LHCN-M2 (cell line): ENCODE results near the gene GNAZ. TPM values are rescaled to one million over a fixed set of nuclear protein-coding genes. Genes with fewer than 3 reads are reported as not detected.

ENCODE experiments used
- DNase-seq: peaks from one replicate; pipeline ENCODE4 v3.0.0-alpha.2; 2012; ENCODE audit warnings: low read depth
- total RNA-seq: library from RNA; depleted of rRNA; stranded (reverse); fragments of >200 nt; gene quantifications from 2 replicates; pipeline ENCODE4 v1.2.3, GENCODE V29; 2014

Gene GNAZ
- total RNA-seq, 1 experiment from 2014 or later: 9.6 TPM

DNA sequence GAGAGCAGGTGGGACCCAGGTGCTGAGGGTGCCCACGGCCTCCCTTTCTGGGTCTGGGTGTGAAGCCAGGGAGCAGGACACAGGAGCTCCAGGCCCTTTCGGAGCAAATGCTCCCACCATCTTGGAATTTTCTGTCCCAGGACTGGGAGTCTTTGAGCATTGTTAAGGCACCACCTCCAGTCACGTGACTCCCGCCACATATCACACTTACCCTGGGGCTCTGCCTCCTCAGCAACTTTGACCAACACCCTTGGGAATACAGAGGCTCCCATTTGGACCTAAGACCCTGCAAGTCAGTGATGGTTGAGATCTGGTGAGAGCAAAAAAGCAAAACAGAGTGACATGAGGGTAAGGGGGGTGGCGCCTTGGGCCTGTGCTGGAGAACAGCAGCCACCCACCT is 35.6 kb downstream of the GNAZ start:
- no peak for DNase-seq

DNA sequence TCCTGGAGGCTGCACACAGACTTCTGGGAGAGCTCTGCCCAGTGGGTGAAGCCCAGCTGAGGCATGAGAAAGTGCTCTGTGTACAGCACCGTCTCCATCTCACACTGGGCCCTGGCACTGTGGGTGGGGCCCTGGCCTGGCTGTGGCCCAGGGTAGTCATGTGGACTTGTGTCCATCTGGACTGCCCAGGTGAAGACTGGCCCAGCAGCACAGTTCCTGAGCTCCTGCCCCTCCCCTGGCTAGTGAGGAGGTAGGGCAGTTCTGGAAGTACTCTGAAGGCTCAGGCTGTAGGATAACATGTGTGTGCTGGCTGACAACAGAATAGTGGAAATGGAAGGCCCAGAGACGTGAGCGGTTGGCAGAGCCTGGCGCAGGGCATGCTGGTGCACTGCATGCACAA is 36.0 kb downstream of the GNAZ start:
- no peak for DNase-seq

DNA sequence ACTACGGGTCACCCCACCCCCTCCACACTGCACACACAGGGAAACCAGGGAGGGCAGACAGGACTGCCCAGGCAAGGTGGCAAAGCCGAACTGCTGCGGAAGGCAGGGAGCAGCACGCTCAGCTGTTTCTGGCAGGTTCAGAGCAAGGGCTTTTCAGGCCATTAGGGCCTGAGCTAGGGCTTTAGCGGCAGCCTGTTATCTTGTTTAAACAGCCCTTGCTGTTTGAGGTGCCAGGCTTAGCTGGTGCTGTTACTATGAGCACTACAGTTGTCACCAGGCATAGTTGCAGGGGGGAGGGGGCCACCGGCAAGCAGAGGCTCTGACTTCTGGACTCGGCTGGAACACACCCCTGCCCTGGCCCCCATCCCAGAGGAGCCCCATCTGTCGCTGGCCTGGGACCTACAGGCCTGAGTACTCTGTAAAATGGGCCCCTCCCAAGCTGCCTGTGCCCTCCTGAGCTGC is 36.6 kb downstream of the GNAZ start:
- DNase-seq: no peak

GRCh38 chr22:23107487-23108248 is 37.3 kb downstream of the GNAZ start:
- DNase-seq: no peak

DNA sequence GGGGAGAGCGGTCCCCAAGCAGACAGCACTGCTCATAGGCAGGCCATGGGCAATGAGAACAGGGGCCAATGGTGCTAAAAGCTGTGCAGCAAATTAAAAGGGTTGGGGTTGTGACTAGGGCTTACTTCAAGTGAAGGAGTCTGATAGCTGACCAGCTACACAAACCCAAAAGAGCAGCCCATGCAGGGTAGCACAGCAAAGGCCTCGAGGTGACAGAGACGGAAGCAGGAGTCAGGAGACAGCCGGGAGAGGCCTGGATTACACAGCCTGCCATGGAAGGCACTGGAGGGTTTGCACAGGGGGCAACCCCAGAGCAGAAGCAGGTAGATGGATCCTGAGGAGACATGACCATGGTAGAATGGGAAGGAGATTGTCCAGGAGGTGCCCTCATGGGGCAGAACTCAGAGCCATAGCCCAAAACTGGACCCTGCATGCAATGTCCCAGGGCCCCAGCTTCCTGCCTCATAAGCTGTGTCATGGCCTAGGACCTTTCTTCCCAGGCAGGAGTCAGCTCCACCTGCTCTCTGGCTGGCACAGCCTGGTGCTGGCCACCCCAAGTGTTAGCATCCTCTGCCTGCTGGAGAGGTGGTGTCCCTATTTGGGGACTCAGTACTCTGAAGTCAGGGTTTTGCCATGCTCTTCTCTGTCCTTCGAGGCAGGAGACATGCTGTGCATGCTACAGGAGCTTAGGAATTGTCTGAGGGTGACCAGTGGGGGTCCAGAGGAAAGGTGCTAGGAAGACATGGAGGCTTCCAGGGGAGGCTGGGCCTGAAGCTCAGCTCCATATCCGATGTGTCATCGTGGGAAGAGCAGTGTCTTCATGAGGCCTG is 38.1 kb downstream of the GNAZ start:
- DNase-seq: no peak

GRCh38 chr22:23109079-23109347 is 38.7 kb downstream of the GNAZ start:
- no peak for DNase-seq

GRCh38 chr22:23109441-23109978 is 39.2 kb downstream of the GNAZ start:
- peak; percentile 49 for DNase-seq

DNA sequence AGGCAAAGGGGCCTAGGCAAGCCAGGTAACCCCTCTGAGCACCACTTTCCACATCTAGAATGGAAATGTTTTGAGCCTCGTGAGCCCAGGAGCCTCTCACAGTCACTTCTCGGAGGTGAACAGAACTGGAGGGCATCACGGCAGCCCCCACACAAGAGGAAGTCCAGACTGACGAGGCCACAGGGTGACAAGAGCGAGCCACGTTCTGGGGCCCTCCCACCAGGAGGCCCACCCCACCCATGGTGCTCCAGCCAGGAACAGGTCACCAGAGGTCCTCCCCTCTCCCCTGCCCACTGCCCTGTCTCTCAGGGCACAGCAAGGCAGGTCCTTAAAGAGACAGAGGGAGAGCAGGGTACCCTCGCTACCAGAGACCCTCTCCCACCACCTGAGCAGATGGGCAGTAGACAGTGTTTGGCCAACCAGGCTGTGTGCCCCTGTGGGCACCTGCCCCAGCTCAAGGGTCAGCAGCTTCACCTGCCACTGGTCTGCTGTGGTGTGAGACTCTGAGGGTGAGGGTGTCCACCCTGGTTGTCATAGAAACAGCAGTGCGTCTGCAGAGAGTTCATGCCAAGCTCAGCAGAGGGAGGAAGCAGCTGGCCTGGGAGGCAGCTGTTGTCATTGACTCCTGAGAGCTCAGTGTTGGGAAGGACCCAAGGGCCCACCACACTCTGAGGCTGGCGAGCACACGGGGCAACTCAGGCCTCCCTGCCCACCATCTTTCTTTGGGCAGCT is 40.0 kb downstream of the GNAZ start:
- peak; percentile 97 for DNase-seq

- DNase-seq: no peak
These were observed 40.7 kb downstream of the GNAZ start for GRCh38 chr22:23110922-23111527.

- no peak for DNase-seq
These were observed 42.2 kb downstream of the GNAZ start for GRCh38 chr22:23112472-23113012.

DNA sequence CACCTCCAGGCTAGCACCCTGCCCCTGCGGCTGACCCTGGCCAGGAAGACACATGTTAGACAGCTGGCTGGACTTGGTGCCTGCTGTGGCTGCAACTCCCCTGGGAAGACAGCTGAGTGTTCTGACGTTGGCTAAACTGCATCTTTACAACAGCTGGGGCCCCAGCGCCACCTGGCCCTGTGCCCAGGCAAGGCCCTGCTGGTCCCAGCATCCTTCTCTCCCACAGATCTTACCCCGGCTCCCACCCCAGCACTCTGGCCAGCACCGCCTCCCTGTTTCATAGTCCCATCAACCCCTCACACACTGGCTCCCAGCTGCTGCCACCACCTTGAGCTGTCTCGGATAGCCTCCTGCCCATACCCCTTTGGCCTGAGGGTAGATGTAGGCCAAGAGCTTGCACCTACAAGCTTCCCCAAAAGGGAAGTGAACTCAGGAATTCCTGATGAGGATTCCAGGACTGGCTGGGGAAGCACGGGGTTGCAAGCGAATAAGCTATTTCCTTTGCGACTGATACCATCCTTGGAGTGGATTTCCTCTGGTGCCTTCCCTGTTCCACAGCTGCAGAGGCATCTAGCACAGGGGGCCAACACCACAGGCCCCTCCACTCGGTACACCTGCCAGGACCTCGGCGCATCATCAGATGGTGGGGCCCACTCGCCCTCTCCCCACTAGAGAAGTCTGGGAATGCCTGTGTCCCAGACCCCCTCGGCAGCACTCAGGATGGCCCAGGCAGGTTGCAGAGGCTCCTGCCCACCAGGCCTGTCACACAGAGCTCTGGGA is 42.9 kb downstream of the GNAZ start:
- peak; percentile 98 for DNase-seq

DNA sequence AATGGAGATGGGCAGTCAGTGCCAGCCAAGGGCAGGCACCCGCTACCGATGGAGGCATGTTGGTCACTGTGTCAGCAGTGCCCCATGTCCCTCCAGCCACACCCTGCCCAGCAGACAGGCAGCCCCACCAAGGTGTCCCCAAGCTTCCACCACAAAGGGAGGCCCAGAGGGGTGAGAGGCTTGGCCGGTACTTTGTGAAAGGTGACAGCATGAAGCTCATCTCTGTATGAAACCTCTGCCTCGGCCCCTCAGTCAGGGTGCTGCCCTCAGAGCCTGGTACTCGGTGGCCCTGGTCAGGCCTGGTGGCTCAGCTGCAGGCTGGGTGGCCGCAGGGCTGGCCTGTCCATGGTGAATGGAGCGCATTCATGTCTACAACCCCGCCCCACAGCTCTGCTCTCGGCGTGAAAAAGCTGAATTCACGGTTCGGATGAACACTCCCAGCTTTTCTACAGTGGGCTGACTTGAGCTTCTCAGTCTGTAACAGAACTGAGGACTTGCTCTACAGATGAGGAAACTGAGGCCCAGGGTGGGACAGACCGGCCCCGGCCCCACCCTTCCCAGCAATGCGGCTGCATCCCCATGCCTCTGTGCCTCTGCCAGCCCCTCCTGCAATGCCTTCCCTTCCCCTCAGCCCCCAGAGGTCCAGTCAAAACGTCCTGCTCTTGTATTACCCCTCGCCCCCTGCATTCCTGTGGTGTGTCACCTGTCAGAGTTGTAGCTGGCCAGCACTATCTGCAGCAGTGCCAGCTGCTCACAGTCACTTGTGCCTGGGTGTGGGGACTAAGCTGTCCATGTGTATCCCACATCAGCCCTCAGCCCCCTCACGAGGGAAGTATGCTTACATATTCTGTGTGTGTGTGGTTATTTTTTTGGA is 43.8 kb downstream of the GNAZ start:
- peak; percentile 81 for DNase-seq

DNA sequence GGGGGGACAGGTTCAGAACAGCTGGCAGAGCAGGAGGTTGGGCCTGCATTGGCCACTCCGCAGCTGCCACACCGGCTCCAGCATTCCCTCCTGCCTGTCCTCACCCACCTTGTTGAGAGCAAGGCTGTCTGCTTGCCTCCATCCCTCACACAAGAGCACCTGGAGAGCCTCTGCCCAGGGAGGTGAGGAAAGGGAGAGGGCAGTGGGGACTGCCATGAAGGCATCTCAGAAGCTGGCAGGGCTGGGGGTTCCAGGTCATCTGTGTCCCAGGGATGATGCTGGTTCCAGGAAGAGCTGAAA is 44.4 kb downstream of the GNAZ start:
- no peak for DNase-seq

DNA sequence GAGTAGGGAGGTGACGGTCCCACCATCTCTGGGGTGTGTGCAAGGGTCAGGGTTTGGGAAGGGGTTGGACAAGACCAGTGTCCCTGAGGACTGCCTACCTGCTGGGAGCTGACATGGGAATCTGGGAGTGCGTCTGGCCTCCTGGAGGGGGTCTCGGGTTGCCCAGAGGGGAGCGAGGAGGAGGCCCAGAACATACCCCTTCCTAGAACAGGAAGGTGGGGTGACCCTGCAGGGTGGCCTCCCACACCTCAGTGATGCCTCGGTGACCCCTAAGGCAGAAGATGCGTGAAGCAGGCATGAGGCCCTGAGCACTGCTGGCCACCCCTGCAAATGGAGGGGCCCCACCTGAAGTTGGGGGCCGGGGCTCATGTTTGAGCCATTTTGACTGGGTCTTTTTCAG is 45.0 kb downstream of the GNAZ start:
- no peak for DNase-seq

DNA sequence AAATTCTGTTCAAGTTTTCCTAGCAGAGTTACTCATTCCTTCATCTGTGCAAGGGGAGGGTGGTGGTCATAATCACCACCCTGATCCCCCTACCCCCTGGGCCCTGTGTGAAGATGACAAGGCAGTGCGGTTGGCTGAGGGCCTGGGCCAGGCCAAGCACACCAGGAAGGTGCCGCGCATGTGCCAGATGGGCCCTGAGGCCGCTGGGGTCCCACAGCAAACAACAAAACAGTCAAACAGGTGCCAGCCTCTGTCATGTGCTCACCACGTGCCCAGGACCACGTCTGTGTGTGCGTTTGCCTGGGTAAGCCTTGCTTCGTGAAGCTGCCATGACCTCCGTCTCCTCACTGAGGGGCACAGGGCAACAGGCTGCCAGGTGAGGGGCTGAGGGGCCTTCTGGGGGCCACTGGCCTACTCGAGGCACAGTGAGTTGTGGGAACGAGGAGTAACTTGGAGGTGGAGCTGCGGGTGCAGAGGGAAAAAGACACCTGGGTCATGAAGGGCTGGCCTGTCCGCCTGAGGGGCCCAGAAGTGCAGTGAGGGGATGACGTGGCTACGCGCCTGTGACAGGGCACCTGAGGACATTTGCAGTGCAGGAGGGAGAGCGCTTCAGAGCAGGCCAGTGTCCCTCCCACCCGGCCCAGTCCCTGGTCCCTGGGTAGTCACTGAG is 45.6 kb downstream of the GNAZ start:
- DNase-seq: no peak

DNA sequence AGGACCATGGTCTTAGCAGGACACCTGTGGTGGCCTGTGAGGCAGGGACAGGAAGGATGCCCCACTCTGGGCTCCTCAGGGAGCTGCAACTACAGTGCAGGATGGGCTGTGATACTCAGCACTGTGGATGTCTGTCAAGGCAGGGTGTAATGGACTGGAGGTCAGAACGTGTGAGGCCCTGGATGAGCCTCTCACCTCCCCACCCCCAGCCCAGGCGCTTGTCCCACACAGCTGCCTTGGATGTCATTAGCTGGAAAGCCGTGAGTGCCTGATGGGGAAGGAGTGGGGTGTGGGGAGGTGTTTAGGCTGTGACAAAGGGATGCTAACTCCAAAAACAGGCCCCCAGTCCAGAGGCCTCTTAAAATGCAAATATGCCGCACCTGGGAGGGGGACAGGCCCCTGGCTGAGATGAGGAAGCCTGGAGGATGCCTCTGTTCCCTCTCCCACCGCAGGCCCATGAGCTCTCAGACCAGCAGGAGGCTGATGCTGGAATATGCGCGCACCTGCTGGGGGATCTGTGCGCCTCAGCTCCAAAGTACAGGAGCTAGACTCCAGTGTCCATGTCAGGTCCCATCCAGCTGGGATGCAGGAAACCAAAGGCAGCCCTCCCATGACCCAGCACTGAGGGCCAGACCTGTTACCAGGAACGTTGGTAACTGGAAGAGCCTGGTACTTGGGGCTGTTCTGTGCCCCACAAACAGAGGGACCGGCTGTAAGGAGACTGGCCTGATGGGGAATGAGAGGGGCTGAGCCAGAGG is 46.4 kb downstream of the GNAZ start:
- no peak for DNase-seq

DNA sequence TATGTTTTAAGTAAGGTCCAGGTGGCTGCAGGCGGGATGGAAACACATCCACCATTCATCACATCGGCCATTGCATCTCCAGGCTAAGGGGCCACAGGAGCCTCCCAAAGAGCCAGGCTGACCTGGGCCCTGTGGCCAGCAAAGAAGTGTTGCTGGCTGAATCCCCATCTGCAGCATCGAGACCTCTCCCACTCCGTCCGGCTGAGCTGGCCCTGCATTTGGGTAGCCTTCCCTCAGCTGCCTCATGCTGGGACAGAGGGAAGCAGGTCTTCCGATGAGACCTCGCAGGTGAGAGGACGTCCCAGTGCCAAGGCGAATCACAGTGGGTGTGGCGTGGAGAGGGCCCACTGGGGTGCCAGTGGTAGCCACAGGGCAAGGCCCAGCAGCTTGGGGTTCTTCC is 47.0 kb downstream of the GNAZ start:
- DNase-seq: no peak

DNA sequence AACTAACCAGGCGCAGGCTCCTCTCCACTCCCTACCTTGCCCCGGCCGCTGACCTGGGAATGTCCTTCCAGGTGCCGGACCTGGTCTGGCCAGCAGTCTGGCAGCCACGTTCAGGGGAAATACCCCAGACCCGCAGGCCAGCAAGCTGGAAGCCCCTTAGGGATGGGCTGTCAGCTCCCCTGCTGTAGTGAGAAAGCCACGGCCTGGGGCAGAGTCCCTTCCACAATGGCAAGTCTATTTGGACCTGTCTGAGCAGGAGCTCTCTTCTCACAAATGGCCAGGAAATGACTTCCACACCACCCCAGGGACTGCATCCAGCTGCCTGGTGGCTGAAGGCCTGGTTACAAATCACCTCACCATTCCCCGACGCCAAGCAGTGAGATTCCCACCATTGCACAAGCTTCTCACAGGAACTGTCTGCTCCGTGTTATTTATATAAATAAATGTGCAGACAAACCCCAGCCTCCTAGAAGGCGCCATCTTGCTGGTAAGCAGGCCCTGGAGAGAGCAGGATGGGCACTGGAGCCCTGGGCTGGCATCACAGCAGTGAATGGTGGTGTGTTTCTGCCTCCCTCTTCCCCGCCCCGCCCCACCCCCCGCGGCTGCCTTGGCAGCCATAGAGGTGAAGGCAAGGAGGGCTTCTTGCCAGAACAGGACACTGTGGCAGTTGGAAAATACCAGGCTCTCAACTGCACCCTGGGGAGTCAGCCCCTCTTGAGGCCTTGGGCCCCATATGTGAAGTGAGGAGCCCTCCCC is 47.8 kb downstream of the GNAZ start:
- no peak for DNase-seq
